Bone marrow (tissue), 2 donors: ENCODE data around the gene CRHR1.
"Not testable (repeated sequence)": the region's sequence is repeated elsewhere in the genome, so short reads cannot be mapped to it uniquely, and the experiment has no call there.

Experiments
- DNase-seq, 2 donors: peaks; one replicate each; lab custom pipeline; 2025; lab: John Stamatoyannopoulos, UW

The CRHR1 gene

DNA sequence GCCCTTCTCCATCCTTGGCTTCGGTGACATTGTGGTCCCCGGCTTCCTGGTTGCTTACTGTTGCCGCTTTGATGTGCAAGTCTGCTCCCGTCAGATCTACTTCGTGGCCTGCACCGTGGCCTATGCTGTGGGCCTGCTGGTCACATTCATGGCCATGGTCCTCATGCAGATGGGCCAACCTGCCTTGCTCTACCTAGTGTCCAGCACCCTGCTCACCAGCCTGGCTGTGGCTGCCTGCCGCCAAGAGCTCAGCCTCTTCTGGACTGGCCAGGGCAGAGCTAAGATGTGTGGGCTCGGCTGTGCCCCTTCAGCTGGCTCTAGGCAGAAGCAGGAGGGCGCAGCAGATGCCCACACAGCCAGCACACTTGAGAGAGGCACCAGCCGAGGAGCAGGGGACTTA is 62.1 kb downstream of the CRHR1 start:
- DNase-seq = no peak

DNA sequence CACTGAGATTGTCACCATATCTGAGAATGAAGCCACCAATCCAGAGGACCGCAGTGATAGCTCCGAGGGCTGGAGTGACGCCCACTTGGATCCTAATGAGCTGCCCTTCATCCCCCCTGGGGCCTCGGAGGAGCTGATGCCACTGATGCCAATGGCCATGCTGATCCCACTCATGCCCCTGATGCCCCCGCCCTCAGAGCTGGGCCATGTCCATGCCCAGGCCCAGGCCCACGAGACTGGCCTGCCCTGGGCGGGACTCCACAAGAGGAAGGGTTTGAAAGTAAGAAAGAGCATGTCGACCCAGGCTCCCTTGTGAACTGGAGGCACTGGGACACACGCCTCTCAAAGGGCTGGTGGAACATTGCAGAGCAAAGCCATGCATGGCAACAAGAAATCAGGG is 62.5 kb downstream of the CRHR1 start:
- no peak for DNase-seq

DNA sequence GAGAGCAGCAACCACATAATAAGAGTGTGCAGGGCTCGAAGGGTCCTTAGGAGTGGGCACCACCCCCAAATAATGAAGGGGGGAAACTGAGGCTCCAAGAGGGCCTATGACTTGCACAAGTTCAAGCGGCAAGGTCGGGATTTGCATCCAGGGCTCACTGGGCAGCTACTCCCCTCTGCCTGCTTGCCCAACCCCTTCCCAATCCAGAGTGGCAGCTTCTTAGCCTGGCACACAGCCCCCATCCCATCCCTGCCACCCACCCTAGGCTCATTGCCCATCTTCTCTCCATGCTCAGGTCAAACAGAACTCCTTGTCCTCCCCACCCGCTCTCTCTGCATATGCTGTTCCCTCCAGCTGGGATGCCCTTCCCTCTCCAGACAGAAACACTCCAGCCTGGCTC is 63.0 kb downstream of the CRHR1 start:
- DNase-seq = no peak

DNA sequence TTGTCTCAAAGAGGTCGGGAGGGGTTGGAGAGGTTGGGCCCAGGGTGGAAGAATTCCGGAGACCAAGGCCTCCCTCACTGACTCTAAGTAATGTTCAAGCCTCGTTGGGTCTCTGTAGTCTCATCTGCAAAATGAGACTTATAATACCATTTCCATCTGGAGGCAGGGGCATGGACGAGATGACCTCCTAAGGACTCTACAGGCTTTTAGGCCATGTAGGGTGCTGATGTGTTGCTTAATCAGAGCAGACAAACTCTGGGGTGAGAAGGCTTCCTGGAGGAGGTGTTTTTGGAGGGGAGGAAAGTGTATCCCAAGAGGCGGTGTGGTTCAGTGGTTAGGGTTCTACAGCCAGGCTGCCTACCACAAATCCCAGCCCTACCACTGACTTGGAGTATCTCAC is 63.6 kb downstream of the CRHR1 start:
- no peak for DNase-seq

DNA sequence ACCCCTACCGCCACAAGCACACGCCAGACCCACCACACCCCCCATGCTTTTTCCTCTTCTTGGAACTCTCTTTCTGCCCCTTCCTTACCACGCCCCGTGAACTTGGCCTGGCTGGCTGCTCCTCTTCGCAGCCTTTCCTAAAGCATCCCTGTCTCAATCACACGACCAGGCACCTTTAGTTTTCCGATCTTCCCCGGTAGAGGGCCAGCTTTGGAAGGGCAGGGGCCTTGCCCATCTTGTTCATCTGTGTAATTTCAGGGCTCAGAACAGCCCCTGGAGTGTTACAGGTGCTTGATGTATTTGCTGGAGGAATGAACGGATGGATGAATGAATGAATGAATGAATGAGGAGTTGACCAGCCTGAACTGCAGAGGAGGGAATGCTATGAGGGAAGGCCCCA is 64.3 kb downstream of the CRHR1 start:
- no peak for DNase-seq

DNA sequence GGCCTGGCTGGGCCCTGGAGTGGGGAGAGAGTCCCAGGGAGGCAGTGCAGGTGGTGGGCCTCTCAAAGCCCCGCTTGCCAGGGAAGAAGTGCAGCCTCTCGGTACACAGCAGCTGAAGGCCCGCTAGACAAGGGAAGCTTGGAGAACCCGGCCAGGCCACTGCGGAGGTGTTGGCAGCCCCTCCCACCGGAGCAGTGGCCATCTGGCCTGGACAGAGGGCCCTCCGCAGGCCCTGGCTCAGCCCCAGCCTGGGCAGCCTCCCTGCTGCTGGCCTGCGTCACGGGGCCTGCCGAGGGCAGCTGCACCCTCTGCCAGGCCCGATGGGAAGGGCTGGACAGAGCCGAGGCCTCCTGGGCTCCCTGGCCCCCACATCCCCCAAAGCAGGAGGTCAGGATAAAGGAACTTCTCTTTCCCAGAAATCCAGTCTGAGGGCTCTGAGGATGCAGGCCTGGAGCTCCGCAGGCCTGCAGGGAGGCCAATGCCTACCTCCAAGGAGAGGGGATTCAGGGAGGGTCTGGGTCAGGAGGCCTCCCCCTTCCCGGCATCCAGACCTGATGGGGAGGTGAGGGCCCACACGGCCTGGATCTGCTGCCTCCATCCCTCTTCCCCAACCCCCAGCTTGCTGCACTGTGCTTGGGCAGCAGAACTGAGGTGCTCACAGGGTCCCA is 64.9 kb downstream of the CRHR1 start:
- no peak for DNase-seq

DNA sequence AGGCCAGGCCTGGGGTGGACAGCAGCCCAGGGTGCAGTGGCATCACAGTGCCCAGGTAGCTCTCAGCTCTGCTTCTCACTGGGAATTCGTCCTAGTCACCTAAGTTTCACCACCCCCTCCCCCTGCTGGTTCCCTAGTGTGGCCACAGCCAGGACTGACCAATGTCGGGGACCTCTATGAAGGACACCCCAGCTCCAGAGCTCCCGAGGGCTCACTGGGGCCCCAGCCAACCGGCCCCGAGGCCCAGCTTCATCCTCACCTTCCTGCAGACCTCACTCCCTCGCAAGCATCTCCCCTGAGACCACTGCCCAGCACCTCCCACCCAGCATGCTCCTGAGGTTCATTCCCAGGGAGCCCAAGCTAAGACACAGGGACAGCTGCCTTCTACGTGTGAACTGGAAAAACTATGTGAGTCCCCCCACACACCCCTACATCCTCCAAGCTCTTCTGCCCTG is 65.4 kb downstream of the CRHR1 start:
- DNase-seq = no peak

DNA sequence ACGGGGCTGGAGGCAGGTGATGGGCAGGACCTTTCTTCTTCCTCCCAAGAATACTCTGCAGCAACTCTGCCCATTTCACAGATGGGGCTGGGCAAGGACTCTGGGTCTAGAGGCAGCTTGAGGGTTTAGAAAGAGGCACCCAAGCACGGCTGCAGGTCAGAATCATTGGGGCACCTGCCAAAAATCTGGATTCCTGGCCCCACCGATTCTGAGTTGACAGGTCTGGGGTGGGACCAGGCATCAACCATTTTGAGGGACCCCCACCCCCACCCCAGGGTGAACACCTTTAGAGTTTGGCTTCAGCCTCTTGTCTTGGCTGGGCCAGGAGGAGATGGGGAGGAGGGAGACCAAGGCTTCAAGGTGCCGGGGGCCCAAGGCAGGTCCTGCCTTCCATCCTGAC is 65.9 kb downstream of the CRHR1 start:
- DNase-seq = no peak

DNA sequence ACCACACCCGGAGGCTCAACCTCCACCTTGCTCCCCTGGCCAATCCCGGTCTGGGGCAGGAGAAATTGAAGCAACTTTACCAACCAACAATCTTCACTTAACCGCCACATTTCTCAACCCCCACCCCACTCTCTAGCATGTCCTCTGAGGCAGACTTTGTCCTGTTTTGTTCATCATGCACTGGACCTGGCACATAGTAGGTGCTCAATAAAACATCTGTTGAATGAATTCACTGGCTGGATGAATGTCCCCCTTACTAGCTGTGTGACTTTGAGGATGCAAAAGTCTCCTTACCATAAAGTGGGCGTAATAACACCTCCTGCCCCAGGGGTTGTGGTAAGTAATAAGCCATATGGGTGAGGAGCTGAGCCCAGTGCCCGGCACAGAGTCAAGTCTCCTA is 66.3 kb downstream of the CRHR1 start:
- no peak for DNase-seq

DNA sequence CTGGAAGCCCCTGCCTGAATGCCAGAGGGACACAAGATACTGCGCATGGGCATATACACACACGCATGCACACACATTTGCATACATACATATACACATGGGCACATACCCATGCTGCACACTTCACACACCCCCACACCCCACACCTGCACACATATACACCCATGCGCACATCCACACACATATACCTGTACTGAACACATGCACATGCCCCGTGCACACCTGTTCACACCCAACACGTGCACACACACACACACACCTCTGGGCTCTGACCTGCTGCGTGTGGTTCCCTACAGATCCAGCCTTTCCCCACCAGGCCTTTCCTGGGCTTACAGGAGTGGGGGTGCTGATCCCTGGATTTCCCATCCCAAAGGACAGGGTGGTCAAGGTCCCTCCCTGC is 66.9 kb downstream of the CRHR1 start:
- DNase-seq = no peak

DNA sequence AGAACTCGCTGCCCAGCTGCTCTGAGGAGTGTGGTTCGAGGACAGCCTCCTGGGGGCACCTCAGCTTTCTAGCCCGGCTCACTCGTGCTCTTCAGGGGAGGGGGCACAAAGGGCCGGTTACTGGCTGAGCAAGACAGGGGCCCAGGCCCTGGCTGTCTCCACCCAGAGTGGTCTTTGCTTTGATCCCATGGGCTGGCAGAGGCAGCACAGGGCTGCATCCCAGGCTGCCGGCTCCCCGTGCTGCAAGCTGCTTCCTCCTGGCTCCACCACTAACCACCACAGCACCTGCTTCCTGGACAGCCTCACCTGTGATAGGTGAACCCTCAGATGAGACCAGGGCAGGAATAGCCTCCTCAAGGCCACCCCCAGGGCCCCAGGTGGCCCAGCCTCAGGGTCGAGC is 67.3 kb downstream of the CRHR1 start:
- no peak for DNase-seq

DNA sequence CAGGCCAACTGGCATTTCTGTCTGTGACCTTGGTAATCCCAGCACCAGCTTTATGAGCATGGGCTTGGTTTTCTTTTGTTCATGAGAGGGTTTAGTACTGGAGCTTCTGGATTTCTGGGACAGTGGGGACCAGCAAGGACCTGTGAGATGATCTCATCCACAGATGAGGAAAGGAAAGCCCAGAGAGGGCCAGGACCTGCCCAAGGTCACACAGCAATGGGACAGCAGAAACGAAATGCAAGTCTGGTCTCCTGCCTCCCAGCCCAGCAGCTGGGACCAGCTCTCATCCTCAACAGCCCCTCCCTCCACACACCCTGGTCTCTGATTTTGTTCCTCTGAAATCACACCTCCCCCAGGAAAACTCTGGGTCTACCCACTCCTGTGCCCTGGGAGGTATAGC is 67.8 kb downstream of the CRHR1 start:
- no peak for DNase-seq

DNA sequence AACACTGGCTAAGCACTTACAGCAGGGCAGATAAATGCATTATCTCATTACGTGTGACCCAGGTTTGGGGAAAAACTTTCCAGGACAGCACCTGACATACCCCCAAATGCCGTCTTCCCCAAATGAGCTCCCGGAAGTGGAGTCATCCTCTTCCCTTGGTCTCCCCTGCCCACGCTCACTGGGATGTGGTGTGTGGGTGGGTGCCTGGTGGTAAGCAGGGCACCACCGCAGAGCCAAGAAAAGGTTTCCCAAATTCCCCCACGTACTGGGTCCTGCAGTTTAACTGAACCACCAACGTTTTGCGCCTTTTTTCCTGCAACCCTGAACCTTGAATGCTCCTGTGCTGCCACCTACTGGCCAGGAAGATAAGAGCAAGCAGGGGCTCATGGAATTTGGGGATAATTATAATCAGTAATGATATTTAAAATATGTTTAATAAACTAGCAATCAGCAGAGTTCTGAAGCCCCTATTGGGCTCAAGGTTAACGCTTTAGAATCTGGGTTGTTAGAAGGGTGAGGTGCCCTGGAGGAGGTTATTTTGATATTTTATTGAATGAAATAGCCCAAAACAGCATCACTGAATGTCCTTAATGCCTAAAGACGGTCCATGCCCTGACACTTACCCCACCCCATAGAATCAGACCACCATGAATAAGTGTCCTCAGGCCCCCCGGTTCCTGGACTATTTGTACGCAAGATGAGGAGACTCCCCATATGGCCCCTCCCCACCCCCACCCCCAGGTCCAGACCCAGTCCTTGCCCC is 68.6 kb downstream of the CRHR1 start:
- peak in 1 of 2 donors; percentile 18 for DNase-seq

DNA sequence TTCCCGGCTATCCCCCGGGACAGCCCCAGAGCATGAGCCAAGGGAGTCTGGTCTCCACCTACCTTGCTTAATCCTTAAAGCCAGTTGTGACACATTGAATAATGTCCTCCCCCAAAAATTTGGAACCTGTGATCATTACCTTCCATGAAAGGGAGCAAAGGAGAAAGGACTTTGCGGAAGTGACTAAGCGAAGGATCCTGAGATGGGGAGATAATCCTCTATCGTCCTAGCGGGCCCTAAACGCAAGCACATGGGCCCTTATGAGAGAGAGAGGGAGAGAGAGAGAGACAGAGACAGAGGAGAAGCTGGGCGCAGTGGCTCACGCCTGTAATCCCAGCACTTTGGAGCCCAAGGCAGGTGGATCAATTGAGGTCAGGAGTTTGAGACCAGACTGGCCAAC is 70.1 kb downstream of the CRHR1 start:
- DNase-seq = no peak

DNA sequence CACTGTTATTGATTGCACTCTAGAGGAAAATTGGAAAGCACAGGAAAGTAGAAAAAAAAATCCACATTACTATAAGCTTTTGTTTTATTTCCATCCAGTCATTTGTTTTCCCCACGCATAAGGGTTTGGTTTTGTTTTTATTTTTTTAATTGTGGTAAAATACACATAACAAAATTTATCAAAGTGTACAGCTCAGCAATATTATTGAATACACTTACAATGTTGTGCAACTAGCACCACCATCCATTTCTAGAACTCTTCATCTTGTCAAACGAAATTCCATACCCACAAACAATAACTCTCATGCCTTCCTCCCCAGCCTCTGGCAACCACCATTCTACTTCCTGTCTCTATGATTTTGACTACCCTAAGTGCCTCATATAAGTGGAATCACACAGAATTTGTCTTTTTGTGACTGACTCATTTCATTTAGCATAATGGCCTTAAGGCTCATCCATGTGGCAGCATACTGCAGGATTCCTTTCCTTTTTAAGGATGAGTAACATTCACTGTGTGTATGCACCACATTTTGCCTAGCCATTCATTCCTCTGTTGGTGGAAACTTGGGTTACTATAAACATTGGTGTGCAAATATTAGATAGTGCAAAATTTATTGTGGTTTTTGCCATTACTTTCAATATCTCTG is 71.7 kb downstream of the CRHR1 start:
- DNase-seq = no peak

DNA sequence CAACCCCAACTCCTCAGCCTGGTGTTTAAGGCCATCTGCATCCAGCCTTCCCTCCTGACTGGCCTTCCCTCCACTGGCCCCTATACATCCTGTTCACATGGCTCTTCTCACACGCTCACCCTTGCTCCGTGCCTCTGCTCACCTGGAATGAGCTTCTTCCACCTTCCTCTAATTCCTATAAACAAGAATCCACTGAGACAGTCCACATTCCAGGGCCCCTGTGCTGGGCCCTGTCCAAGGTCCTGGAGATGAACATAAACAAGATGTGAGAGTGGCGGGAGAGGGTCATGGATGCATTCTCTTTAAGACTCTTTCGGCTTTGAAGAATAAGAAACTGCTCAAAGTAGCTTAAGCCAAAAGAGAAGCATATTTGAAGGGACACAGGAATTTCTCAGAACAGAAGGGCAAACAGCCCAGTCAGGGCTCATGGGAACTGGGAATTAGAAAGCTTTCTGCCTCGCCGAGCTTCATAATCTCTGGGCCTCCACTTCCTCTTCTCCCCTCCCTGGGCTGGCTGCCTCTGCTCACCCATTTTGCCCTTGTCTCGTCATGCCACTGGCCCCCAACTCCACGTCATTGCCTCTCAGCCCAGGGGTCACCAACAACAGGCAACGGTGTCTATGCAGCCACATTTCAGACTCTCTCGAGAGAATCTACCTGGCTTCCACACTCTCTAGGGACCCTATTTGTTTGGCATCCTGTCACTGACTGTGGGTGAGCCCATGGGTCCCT is 74.0 kb downstream of the CRHR1 start:
- no peak for DNase-seq

DNA sequence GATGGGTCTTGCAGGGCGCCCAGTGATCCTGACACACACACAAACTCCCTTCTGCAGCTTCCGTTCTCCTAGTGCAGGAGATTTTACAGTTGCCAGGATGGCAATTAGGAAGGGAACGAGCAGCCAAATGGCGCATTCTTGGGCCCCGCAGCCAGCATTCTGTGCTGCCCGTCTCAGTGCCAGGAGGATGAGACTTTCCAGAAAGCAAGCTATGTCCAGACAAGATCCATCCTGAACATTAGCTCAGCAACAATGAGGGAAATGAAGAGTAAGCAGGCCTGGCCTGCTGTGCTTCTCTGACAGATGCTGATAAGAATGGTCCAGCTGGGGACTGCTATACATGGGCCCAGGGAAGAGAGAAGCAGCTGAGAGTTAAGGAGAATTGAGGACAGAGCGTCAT is 77.0 kb downstream of the CRHR1 start:
- DNase-seq = no peak

DNA sequence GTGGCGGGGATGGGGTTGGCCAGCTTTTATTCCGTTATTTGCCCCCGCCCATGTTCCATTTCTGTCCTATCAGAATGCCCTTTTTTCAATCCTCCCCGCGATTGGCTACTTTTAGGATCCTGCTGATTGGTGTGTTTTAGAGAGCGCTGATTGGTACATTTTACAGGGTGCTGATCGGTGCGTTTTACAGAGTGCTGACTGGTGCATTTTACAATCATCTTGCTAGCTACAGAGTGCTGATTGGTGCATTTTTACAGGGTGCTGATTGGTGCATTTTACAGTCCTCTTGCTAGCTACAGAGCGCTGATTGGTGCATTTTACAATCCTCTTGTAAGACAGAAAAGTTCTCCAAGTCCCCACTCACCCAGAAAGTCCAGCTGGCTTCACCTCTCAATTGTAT is 78.0 kb downstream of the CRHR1 start:
- DNase-seq = not testable (repeated sequence)

DNA sequence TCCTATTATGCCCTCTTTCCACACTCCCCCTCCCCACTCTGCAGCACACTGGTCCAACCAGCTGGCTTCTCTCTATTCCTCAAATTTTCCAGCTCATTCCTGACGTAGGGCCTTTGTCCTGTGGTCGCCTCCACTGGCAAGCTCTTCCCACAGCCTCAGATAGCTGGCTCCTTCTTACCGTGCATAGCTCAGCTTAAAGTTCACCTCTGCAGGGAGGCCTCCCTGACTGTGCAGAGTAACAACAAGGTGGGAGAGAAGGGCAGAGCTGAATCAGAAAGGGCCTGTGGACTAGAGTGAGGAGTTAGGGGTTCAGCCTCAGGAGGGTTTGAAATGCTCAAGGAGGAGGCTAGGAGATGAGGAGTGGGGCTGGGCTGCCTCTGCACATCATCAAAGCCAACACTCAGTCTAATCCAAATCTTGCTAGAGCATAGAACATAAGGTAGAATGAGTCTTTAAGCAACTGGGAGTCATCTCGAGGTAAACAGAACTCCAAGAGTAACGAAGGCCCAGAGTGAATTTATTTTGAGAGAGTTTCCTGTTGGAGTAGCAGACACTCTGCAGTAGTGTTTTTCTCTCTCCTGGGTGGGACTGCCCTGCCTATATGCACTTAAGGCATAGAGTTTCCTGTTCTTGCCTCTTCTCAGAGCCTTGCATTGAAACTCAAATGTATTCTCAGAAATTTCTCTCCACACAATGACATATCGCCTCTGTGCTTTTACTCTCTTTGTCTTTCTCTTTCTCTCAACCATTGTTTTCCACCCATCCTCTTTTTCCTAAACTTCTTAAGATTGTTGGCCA is 79.9 kb downstream of the CRHR1 start:
- no peak for DNase-seq

DNA sequence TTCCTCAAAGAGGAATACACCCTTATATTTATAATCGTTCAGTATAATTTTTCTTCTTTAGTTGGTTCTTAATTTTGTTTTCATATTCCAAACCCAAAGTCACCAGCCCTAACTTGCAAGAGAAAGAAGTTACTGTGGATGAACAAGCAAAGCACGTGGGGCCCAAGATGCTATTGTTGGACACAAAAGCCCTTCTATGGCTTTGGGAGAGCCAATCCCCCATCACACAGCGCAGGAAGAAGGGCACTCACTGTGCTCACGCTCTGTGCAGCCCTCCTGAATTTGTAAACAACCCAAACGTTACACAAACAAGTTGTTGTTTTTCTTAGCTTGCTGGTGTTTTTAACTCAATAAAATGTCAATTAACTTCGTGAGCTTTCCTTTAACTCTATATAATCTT is 83.1 kb downstream of the CRHR1 start:
- DNase-seq = no peak

DNA sequence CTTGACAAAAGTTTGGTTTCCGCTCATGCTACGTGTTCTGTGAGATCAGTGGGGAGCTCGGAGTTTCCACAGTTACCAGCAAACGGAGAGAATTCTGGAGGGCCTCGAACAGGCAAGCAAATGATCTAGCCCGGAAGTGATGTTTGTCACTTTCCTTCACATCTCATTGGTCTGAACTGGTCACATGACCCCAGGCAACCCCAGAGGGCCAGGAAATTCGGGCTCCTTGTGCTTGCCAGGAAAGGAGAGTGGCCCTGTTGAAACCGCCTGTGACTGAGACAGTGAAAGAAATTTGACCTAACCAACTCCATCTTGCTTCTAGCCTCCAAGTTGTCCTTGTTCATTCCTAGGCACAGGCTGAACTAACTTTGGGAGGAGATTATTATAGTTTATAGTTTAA is 83.6 kb downstream of the CRHR1 start:
- DNase-seq = no peak

DNA sequence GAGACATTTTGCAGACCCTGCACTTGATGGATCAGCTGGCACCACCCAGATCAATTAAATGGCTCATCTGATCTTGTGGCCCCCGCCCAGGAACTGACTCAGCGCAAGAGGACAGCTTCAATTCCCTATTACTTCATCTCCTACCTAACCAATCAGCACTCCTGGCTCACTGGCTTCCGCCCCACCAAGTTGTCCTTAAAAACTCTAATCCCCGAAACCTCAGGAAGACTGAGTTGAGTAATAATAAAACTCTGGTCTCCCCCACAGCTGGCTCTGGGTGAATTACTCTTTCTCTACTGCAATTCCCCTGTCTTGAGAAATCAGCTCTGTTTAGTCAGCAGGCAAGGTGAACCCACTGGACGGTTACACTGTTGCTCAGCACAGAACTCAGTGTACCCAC is 84.2 kb downstream of the CRHR1 start:
- DNase-seq = no peak
